ENCODE results near the gene CNPY3. TPM values are rescaled to one million over a fixed set of nuclear protein-coding genes. Genes with fewer than 3 reads are reported as not detected.
"Not testable (repeated sequence)": the region's sequence is repeated elsewhere in the genome, so short reads cannot be mapped to it uniquely, and the experiment has no call there.

Gene CNPY3
- total RNA-seq, 1 experiment from 2014 or later = 37.8 TPM

DNA sequence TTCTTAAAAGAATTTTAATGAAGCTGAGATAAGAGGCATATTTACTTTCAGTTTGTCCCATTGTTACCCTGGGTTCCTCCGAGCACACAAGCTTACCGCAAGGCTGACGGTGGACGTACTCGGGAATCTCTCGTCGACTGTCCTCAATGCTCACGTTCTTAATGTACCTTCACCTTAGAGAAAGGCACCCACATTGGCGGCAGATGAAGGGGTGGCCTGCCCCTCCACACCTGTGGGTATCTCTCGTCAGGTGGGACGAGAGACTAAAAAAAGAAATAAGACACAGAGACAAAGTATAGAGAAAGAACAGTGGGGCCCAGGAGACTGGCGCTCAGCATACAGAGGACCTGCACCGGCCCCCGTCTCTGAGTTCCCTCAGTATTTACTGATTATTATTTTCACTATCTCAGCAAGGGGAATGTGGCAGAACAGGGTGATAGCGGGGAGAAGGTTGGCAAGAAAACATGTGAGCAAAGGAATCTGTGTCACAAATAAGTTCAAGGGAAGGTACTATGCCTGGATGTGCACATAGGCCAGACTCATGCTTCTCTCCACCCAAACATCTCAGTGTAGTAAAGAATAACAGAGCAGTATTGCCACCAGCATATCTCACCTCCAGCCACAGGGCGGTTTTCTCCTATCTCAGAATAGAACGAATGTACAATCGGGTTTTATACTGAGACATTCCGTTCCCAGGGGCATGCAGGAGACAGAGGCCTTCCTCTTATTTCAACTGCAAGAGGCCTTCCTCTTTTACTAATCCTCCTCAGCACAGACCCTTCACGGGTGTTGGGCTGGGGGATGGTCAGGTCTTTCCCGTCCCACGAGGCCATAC, 26.6 kb upstream of the CNPY3 start:
- H3K27me3 ChIP-seq (ENCODE audit: control insufficient read depth, insufficient read depth, low read length); H3K36me3 ChIP-seq (replicated peaks; ENCODE audit: control insufficient read depth, insufficient read depth, low read length); DNase-seq; H3K4me3 ChIP-seq (ENCODE audit: insufficient read depth, low read depth, low read length): not testable (repeated sequence)

DNA sequence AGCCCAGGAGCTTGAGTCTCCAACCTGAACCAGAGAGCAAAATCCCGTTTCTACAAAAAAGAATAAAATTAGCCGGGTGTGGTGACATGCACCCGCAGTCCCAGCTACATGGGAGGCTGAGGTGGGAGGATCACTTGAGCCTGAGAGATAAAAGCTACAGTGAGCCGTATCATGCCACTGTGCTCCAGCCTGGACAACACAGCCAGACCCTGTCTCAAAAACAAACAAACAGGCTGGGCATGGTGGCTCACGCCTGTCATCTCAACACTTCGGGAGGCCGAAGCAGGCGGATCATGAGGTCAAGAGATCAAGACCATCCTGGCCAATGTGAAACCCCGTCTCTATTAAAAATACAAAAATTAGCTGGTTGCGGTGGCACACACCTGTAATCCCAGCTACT, 24.8 kb upstream of the CNPY3 start:
- no peak overlapping the region for H3K4me3 ChIP-seq (ENCODE audit: insufficient read depth, low read depth, low read length)
- no peak for DNase-seq
- H3K27me3 ChIP-seq (ENCODE audit: control insufficient read depth, insufficient read depth, low read length) = no peaks in the 10 kb centered on the region
- H3K36me3 ChIP-seq (replicated peaks; ENCODE audit: control insufficient read depth, insufficient read depth, low read length) = no peaks in the 10 kb centered on the region

DNA sequence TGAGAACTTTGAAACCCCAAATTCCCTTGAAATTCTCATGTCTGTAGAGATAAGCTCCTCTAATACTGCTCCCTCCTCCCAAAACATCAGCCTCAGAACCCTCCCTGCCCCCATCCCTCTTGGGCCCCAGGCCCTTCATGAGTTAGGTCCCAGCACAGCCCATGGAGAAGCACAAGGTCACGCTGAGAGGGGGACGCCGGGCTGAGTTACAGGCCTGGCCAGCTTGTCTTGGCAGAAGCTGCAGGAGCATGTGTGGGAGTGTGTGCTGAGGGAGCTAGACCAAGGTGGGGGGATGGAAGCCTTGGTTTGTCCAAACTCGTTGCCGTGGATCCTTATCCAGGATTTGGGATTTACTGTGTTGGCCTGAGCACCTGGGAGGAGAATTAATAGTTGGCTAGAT, 21.9 kb upstream of the CNPY3 start:
- DNase-seq = no peak
- Histone ChIP-seq H3K4me3 (ENCODE audit: insufficient read depth, low read depth, low read length) (no peak overlapping the region), H3K36me3 (replicated peaks; ENCODE audit: control insufficient read depth, insufficient read depth, low read length) (no peaks in the 10 kb centered on the region), H3K27me3 (ENCODE audit: control insufficient read depth, insufficient read depth, low read length) (no peaks in the 10 kb centered on the region)

DNA sequence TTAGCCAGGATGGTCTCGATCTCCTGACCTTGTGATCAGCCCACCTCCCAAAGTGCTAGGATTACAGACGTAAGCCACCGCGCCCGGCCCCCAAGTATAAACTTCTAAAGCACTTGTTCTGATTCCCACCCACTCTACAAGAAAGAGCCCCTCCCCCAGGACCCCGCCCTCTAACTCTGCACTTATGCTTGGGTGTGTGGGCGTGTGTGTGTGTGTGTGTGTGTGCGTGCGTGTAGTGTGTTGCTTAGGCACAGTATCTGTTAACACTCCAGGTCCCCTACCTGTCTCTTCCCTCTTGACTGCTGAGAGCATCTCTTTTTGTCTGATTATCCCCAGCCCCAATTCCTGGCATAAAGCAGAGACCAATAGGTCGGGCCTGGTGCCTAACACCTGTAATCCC, 19.4 kb upstream of the CNPY3 start:
- Histone ChIP-seq H3K27me3 (ENCODE audit: control insufficient read depth, insufficient read depth, low read length) (no peaks in the 10 kb centered on the region), H3K36me3 (replicated peaks; ENCODE audit: control insufficient read depth, insufficient read depth, low read length) (no peaks in the 10 kb centered on the region), H3K4me3 (ENCODE audit: insufficient read depth, low read depth, low read length) (no peak overlapping the region)
- no peak for DNase-seq

DNA sequence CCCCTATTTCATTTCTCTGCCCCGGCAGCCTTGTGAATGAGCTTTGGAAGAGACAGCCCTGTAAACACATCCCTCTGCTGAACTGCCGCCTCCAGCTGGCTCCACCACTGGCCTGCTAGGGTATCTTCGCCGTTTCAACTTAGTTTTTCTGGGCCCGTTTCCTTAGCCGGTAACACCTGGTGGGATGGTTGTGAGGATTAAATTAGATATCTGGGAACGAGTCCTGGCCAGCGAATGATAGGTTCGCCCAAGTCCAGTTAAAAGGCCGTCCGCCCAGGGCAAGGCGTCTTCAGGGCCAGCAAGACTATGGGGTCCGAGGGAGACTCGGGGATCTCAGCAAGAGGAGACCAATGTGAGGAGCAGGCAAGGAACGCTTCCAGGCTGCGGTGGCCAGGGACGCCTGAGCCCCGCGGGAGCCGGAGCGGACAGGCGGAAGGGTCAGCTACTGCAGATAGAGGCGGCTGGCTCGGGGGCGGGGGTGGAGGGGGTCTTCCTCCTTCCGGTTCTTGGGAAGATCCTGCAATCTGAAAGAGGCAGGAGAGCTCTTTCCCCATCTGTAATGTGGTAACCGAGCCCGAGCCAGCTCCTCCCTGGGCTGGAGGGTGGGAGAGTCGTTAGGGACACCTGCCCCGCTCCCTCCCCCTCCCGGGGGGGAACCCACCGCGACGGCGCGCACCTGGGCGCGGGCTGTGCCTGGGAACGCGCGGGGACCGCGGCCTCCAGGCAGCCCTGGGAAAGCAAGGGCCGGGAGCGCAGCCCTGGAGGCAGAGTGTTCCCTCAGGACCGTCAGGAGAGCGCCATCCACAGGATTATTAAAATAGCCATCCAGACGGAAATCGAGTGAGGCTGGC, 17.9 kb upstream of the CNPY3 start:
- H3K36me3 ChIP-seq (replicated peaks; ENCODE audit: control insufficient read depth, insufficient read depth, low read length) = no peaks in the 10 kb centered on the region
- H3K27me3 ChIP-seq (ENCODE audit: control insufficient read depth, insufficient read depth, low read length) = no peaks in the 10 kb centered on the region
- peak overlapping the region; percentile 62 for H3K4me3 ChIP-seq (ENCODE audit: insufficient read depth, low read depth, low read length)
- DNase-seq = peak; percentile 94

DNA sequence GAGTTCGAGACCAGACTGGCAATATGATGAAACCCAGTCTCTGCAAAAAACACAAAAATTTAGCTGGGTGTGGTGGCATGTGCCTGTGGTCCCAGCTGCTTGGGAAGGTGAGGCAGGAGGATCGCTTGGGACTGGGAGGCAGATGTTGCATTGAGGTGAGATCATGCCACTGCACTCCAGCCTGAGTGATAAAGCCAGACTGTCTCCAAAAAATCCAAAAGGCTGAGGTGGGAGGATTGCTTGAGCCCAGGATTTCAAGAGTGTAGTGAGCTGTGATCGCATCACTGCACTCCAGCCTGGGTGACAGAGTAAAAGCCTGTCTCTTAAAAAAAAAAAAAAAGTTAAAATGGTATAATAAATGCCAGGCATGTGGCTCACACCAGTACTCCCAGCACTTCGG, 14.7 kb upstream of the CNPY3 start:
- no peaks in the 10 kb centered on the region for H3K27me3 ChIP-seq (ENCODE audit: control insufficient read depth, insufficient read depth, low read length)
- no peak for DNase-seq
- no peaks in the 10 kb centered on the region for H3K36me3 ChIP-seq (replicated peaks; ENCODE audit: control insufficient read depth, insufficient read depth, low read length)
- no peak overlapping the region for H3K4me3 ChIP-seq (ENCODE audit: insufficient read depth, low read depth, low read length)

DNA sequence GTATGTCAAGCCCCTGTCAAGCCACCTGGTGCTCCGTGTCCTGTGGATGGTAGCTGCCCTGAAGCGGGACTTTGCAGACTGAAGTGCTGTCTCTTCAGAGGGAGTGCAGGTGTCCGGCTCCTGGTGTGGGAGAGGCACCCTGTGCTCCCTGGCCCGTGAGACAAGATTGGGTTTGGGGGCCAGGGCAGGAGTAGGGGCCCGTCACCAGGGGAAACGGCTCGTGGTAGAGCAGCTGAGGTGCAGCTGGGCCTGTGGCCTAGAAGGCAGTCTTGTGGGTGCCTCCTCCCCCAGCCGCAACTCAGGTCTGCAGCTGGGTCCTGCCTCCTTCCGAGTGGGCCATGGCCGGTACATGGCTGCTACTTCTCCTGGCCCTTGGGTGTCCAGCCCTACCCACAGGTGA, 13.5 kb upstream of the CNPY3 start, which contains the start of gene PTCRA:
Gene PTCRA (plus strand): TSS at position 322 of the 400 bp plus-strand sequence. CDS start 17 bp downstream, at position 339.
- H3K27me3 ChIP-seq (ENCODE audit: control insufficient read depth, insufficient read depth, low read length) = no peaks in the 10 kb centered on the region
- H3K36me3 ChIP-seq (replicated peaks; ENCODE audit: control insufficient read depth, insufficient read depth, low read length) = no peaks in the 10 kb centered on the region
- no peak for DNase-seq
- no peak within 1 kb of the TSS for H3K4me3 ChIP-seq (ENCODE audit: insufficient read depth, low read depth, low read length)

DNA sequence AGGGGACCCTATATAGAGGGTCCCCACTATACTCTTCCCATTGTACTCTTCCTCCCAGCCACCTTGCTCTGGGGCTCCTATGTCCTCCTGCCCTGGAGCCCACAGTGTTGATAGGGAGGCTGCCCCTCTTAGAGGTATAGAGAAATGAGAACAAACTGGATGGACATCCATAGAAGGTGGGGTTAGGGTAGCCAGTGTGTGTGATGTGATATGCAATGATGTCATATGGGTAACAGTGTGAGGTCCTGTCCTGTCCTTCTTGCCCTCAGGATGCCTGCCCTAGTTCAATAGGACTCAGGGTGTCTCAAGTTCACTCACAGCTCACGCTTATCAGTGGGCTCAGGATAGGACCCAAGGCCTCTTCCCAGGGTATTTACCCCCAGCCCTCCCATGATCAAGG, 13.0 kb upstream of the CNPY3 start:
- H3K4me3 ChIP-seq (ENCODE audit: insufficient read depth, low read depth, low read length) = no peak overlapping the region
- DNase-seq = no peak
- H3K36me3 ChIP-seq (replicated peaks; ENCODE audit: control insufficient read depth, insufficient read depth, low read length) = no peaks in the 10 kb centered on the region

DNA sequence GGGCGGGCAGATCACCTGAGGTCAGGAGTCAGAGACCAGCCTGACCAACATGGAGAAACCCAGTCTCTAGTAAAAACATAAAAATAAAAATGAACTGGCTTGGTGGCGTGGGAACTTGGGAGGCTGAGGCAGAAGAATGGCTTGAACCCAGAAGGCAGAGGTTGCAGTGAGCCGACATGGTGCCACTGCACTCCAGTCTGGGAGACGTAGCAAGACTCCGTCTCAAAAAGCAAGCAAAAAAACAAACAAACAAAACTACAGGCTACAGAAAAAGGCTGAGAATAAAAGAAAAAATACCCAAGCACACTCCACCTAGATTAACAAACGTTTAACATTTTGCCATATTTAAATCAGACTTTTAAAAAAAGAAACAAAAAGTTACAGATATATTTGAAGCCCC, 7.5 kb upstream of the CNPY3 start:
- Histone ChIP-seq H3K27me3 (ENCODE audit: control insufficient read depth, insufficient read depth, low read length) (no peaks in the 10 kb centered on the region), H3K4me3 (ENCODE audit: insufficient read depth, low read depth, low read length) (no peak overlapping the region), H3K36me3 (replicated peaks; ENCODE audit: control insufficient read depth, insufficient read depth, low read length) (no peaks in the 10 kb centered on the region)
- no peak for DNase-seq

More for the DNA sequence above, 13.0 kb upstream of the CNPY3 start:
- H3K27me3 ChIP-seq (ENCODE audit: control insufficient read depth, insufficient read depth, low read length) = no peaks in the 10 kb centered on the region

DNA sequence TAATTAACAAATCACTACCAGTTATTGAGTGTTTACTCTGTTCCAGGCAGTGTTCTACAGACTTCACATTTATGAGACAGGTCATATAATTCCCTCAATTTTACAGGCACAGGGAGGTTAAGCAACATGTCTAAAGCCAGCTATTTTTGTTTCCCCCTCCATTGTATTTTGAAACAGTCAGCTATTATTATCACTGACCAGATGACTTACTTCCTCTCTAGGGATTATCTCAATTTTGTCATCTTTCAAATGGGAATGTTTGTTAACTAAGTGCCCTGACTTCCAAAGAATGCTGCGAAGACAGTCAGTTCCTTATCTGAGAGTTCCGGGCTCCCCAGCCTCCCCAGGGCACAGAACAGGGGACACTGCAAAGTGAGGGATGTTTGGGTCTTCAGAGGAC, 5.6 kb upstream of the CNPY3 start:
- peak; percentile 38 for DNase-seq
- H3K4me3 ChIP-seq (ENCODE audit: insufficient read depth, low read depth, low read length) = no peak overlapping the region
- H3K36me3 ChIP-seq (replicated peaks; ENCODE audit: control insufficient read depth, insufficient read depth, low read length) = no peaks in the 10 kb centered on the region
- no peaks in the 10 kb centered on the region for H3K27me3 ChIP-seq (ENCODE audit: control insufficient read depth, insufficient read depth, low read length)

DNA sequence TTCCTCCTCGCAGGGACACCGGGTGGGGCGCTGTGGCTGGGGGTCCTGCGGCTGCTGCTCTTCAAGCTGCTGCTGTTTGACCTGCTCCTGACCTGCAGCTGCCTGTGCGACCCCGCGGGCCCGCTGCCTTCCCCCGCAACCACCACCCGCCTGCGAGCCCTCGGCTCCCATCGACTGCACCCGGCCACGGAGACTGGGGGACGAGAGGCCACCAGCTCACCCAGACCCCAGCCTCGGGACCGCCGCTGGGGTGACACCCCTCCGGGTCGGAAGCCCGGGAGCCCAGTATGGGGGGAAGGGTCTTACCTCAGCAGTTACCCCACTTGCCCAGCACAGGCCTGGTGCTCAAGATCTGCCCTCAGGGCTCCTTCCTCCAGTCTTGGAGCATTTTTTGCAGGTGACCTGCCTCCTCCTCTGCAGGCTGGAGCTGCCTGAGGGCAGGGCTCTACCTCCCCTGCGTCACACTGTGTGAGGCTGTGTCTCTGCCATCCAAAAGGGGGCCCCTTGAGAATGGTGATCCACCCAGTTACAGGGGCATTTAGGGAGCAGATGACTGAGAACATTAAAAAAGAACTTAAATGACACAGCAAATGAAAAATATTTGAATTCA, 3.9 kb upstream of the CNPY3 start:
- DNase-seq = peak; percentile 72
- Histone ChIP-seq H3K4me3 (ENCODE audit: insufficient read depth, low read depth, low read length) (no peak overlapping the region), H3K36me3 (replicated peaks; ENCODE audit: control insufficient read depth, insufficient read depth, low read length) (no peaks in the 10 kb centered on the region), H3K27me3 (ENCODE audit: control insufficient read depth, insufficient read depth, low read length) (no peaks in the 10 kb centered on the region)

DNA sequence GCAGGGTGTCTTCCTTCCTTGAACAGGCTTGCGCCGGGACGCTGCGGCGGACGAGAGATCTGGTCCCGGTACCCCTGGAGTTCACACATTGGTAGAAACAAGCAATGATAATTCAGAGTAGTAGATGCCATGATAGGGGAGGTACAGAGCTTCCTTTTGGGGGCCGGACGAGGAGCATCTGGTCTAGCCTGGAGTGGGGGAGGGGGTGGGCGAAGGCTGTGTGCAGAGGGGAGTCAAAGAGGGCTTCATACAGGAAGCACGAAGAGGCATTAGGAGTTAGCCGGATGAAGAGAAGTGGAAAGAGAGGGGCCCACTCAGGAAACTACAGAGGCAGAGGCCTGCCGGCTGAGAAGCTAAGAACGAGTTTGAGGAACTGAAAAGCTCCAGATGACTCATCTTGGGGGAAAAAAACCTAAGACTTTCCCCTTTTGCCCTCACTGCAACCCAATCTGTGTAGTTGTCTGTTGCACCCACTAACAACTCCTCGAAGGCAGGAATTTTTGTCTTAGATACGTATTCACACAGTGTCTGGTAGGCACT, 611 bp downstream of the CNPY3 start:
- no peaks in the 10 kb centered on the region for H3K27me3 ChIP-seq (ENCODE audit: control insufficient read depth, insufficient read depth, low read length)
- peaks cover 4% of the 10 kb centered on the region for H3K36me3 ChIP-seq (replicated peaks; ENCODE audit: control insufficient read depth, insufficient read depth, low read length)
- DNase-seq = no peak
- H3K4me3 ChIP-seq (ENCODE audit: insufficient read depth, low read depth, low read length) = peak overlapping the region; percentile 41

DNA sequence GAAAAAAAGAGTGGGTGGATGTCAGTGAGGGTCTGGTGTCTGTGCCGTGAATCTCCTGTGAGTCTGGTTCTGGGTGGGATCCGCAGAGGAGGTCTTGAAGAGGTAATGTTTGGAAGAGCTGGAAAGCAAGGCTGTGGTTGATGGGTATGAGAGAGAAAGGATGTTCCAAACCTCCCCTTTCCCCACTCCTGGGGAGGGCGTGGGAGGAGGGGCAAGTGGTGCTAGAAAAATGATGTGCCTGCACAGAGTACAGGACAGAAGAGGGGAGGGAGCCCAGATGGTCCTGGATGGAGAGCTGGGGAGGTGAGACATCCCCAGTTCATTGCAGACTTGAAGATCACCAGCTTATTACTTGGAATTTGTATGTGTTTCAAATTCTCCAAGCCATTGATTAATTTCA, 3.1 kb downstream of the CNPY3 start:
- DNase-seq = no peak
- H3K4me3 ChIP-seq (ENCODE audit: insufficient read depth, low read depth, low read length) = no peak overlapping the region
- H3K36me3 ChIP-seq (replicated peaks; ENCODE audit: control insufficient read depth, insufficient read depth, low read length) = peaks cover 15% of the 10 kb centered on the region
- no peaks in the 10 kb centered on the region for H3K27me3 ChIP-seq (ENCODE audit: control insufficient read depth, insufficient read depth, low read length)

DNA sequence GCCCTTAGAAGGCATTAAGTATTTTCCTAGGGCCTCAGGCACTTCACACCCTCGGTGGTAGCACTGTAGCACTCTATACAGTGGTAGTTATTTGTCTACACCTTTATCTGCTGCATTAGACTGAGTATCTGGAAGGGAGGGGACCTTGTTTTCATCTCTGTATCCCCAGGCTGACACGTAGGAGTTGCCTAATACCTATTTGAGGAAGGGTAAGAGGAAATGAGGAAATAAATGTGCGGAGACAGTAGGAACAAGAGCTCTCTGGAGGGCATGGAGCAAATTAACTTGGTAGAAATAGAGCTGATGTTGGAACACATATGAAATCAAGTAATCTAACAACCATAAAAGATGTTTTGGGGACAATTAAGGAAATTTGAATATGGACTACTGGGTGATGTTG, 3.9 kb downstream of the CNPY3 start:
- no peaks in the 10 kb centered on the region for H3K27me3 ChIP-seq (ENCODE audit: control insufficient read depth, insufficient read depth, low read length)
- peaks cover 16% of the 10 kb centered on the region for H3K36me3 ChIP-seq (replicated peaks; ENCODE audit: control insufficient read depth, insufficient read depth, low read length)
- H3K4me3 ChIP-seq (ENCODE audit: insufficient read depth, low read depth, low read length) = no peak overlapping the region
- DNase-seq = no peak
